IMR-90 (cell line): Measurements from ENCODE around the gene FTCDNL1. TPM values are rescaled to one million over a fixed set of nuclear protein-coding genes. Genes with fewer than 3 reads are reported as not detected.

ENCODE experiments used
- ATAC-seq: fragments of 200-7000 bp; cut with Tn5 transposase; 2 replicates; pipeline ENCODE4 v1.9.1; 2020; ENCODE audit warnings: low read depth, mild to moderate bottlenecking, moderate library complexity
- BruUV-seq: library from RNA; stranded (reverse); fragments of 400-500 nt; replicated peaks from 2 replicates; lab custom pipeline; 2021; lab: Mats Ljungman, UMichigan
- CTCF ChIA-PET: fragments of 300-600 bp; formaldehyde crosslinking; extraction: SDS; loops from one replicate; lab custom pipeline; 2021; ENCODE audit warnings: antibody characterized with exemption; lab: Yijun Ruan, JAX
- POLR2A ChIA-PET: fragments of 300-600 bp; sonication (Branson Sonifier 250); formaldehyde crosslinking; loops from one replicate; lab custom pipeline; 2022; ENCODE audit warnings: antibody characterized with exemption; ENCODE audit not compliant: unreplicated experiment; lab: Charles Lee
- DNase-seq: peaks from one replicate; pipeline ENCODE4 v3.0.0; 2013
- H2AFZ ChIP-seq: replicated peaks from 2 replicates; pipeline ENCODE3; 2013; ENCODE audit warnings: low read length, mild to moderate bottlenecking; ENCODE audit not compliant: poor library complexity
- H2AK5ac ChIP-seq: 2 replicates; pipeline ENCODE4 v1.6.1; 2013; ENCODE audit warnings: low read depth, low read length, inconsistent platforms
- H2AK9ac ChIP-seq: replicated peaks from 2 replicates; pipeline ENCODE3; 2013; ENCODE audit warnings: mild to moderate bottlenecking, low read depth, low read length, moderate library complexity; ENCODE audit not compliant: poor library complexity
- H2BK120ac ChIP-seq: 2 replicates; pipeline ENCODE4 v1.6.1; 2013; ENCODE audit warnings: low read depth, low read length, inconsistent platforms
- H2BK15ac ChIP-seq: 3 replicates; pipeline ENCODE4 v1.6.1; 2013; ENCODE audit warnings: low read depth, low read length, inconsistent platforms
- H2BK20ac ChIP-seq: 2 replicates; pipeline ENCODE4 v1.6.1; 2013; ENCODE audit warnings: low read depth, mild to moderate bottlenecking, inconsistent platforms, low read length, moderate library complexity
- H2BK5ac ChIP-seq: 2 replicates; pipeline ENCODE4 v1.6.1; 2013; ENCODE audit warnings: mild to moderate bottlenecking, low read depth, low read length, inconsistent platforms; ENCODE audit not compliant: poor library complexity, severe bottlenecking
- H3K14ac ChIP-seq: replicated peaks from 2 replicates; pipeline ENCODE4 v1.6.1; 2013; ENCODE audit warnings: low read depth, low read length, inconsistent platforms
- H3K18ac ChIP-seq: 2 replicates; pipeline ENCODE4 v1.6.1; 2013; ENCODE audit warnings: low read depth, low read length, control low read depth
- H3K23ac ChIP-seq: 2 replicates; pipeline ENCODE4 v1.6.1; 2013; ENCODE audit warnings: low read depth, low read length, inconsistent platforms
- H3K27ac ChIP-seq: 2 replicates; pipeline ENCODE4 v1.5.1; 2013; ENCODE audit warnings: mild to moderate bottlenecking, control low read depth, low read length; ENCODE audit not compliant: insufficient read depth
- H3K27me3 ChIP-seq: 2 replicates; pipeline ENCODE4 v1.6.1; 2013; ENCODE audit warnings: low read length; ENCODE audit not compliant: control insufficient read depth, insufficient read depth
- H3K36me3 ChIP-seq: 2 replicates; pipeline ENCODE4 v1.6.1; 2013; ENCODE audit warnings: low read length, mixed read lengths; ENCODE audit not compliant: control insufficient read depth, insufficient read depth
- H3K4ac ChIP-seq: 2 replicates; pipeline ENCODE4 v1.6.1; 2013; ENCODE audit warnings: low read depth, low read length, inconsistent platforms
- H3K4me1 ChIP-seq: 2 replicates; pipeline ENCODE4 v1.6.1; 2013; ENCODE audit warnings: low read length, mixed read lengths; ENCODE audit not compliant: control insufficient read depth, insufficient read depth
- H3K4me2 ChIP-seq: 2 replicates; pipeline ENCODE4 v1.6.1; 2013; ENCODE audit warnings: low read depth, mild to moderate bottlenecking, control low read depth, low read length, moderate library complexity
- H3K4me3 ChIP-seq: 2 replicates; pipeline ENCODE4 v1.5.1; 2013; ENCODE audit warnings: low read depth, mild to moderate bottlenecking, control low read depth, low read length, moderate library complexity; ENCODE audit not compliant: insufficient read depth
- H3K56ac ChIP-seq: 2 replicates; pipeline ENCODE4 v1.6.1; 2013; ENCODE audit warnings: low read length, inconsistent platforms; ENCODE audit not compliant: insufficient read depth; ENCODE audit errors: extremely low read depth
- H3K79me1 ChIP-seq, 2 experiments: 2 replicates each; pipeline ENCODE4 v1.6.1; 2013; ENCODE audit warnings: low read length in 2 of 2, inconsistent platforms in 1 of 2, low read depth in 1 of 2
- H3K9ac ChIP-seq: 2 replicates; pipeline ENCODE4 v1.6.1; 2013; ENCODE audit warnings: low read depth, low read length, control low read depth
- H3K9me1 ChIP-seq: 2 replicates; pipeline ENCODE4 v1.6.1; 2013; ENCODE audit warnings: low read length, inconsistent platforms; ENCODE audit not compliant: insufficient read depth
- H3K9me3 ChIP-seq: 2 replicates; pipeline ENCODE4 v1.6.1; 2013; ENCODE audit warnings: low read length; ENCODE audit not compliant: control insufficient read depth, insufficient read depth
- H4K20me1 ChIP-seq: 2 replicates; pipeline ENCODE4 v1.6.1; 2013; ENCODE audit warnings: low read length, inconsistent platforms; ENCODE audit not compliant: insufficient read depth
- H4K5ac ChIP-seq: 2 replicates; pipeline ENCODE4 v1.6.1; 2013; ENCODE audit warnings: mild to moderate bottlenecking, low read depth, low read length, control low read depth
- H4K8ac ChIP-seq, 2 experiments: 2 replicates each; pipeline ENCODE4 v1.6.1; 2013; ENCODE audit warnings: low read depth in 2 of 2, low read length in 2 of 2, control low read depth in 1 of 2, inconsistent platforms in 1 of 2
- H4K91ac ChIP-seq: 2 replicates; pipeline ENCODE4 v1.6.1; 2013; ENCODE audit warnings: low read depth, low read length, inconsistent platforms; ENCODE audit not compliant: insufficient read depth
- BHLHE40 ChIP-seq: fragments of 150-350 bp; IDR thresholded peaks from 2 replicates; pipeline ENCODE4 v1.6.1; 2016; ENCODE audit warnings: mild to moderate bottlenecking, low read depth, low read length
- CEBPB ChIP-seq: IDR thresholded peaks from 2 replicates; pipeline ENCODE4 v1.6.1; 2012; ENCODE audit warnings: low read depth, low read length, improper control_type of control experiment
- CHD1 ChIP-seq: IDR thresholded peaks from 2 replicates; pipeline ENCODE4 v1.6.1; 2012; ENCODE audit warnings: low read depth, low read length, improper control_type of control experiment
- CTCF ChIP-seq: conservative IDR thresholded peaks from 2 replicates; pipeline ENCODE4 v1.5.1; 2012; ENCODE audit warnings: mild to moderate bottlenecking, low read depth, low read length, improper control_type of control experiment
- ELK1 ChIP-seq: fragments of 150-350 bp; IDR thresholded peaks from 2 replicates; pipeline ENCODE4 v1.6.1; 2016; ENCODE audit warnings: low read depth, mild to moderate bottlenecking, low read length, moderate library complexity, borderline replicate concordance
- MAZ ChIP-seq: IDR thresholded peaks from 2 replicates; pipeline ENCODE4 v1.6.1; 2012; ENCODE audit warnings: low read depth, mild to moderate bottlenecking, low read length, improper control_type of control experiment, moderate library complexity, borderline replicate concordance
- NFE2L2 ChIP-seq: fragments of 150-350 bp; IDR thresholded peaks from 2 replicates; pipeline ENCODE4 v1.6.1; 2016; ENCODE audit warnings: low read depth, mild to moderate bottlenecking, low read length
- RAD21 ChIP-seq: IDR thresholded peaks from 2 replicates; pipeline ENCODE4 v1.6.1; 2012; ENCODE audit warnings: low read length, improper control_type of control experiment
- RCOR1 ChIP-seq: IDR thresholded peaks from 2 replicates; pipeline ENCODE4 v1.6.1; 2012; ENCODE audit warnings: mild to moderate bottlenecking, low read length, improper control_type of control experiment; ENCODE audit not compliant: insufficient replicate concordance
- SMC3 ChIP-seq: fragments of 150-350 bp; IDR thresholded peaks from 2 replicates; pipeline ENCODE4 v1.6.1; 2016; ENCODE audit warnings: low read depth, mild to moderate bottlenecking, antibody characterized with exemption, low read length, moderate library complexity
- USF2 ChIP-seq: fragments of 150-350 bp; IDR thresholded peaks from 2 replicates; pipeline ENCODE4 v1.6.1; 2017; ENCODE audit warnings: mild to moderate bottlenecking, antibody characterized with exemption, low read length, low read depth
- WGBS, 2 experiments: methylation state at CpG; one replicate each; pipeline versions ENCODE4 v1.1.5 to v1.1.7; 2013; ENCODE audit warnings: missing lambda C conversion rate in 2 of 2; ENCODE audit not compliant: insufficient read length in 1 of 2; ENCODE audit errors: extremely low coverage in 2 of 2; 5-methylcytosine and 5-hydroxymethylcytosine counted together
- dilution Hi-C: fragments of 300-500 bp; cut with HindIII; formaldehyde crosslinking; loops from one replicate; pipeline ENCODE4 v1.14.3; 2018; ENCODE audit warnings: low sequenced_read_pairs; ENCODE audit not compliant: unreplicated experiment
- in situ Hi-C: fragments of 300-500 bp; cut with MboI; formaldehyde crosslinking; loops from 3 replicates; pipeline ENCODE4 v1.14.3; 2019; ENCODE audit warnings: low sequenced_read_pairs, inconsistent platforms, mixed read lengths
- intact Hi-C: fragments of 100-400 bp; cut with micrococcal nuclease; formaldehyde crosslinking; loops from 2 replicates; pipeline ENCODE4 v1.10.0; 2022
- polyA plus RNA-seq, 3 experiments: library from polyadenylated mRNA; depleted of rRNA; stranded (reverse); fragments of >200 nt; gene quantifications; 2 replicates each; pipeline ENCODE4 v1.2.3, GENCODE V29; 2012; ENCODE audit warnings: low replicate concordance in 1 of 3
- total RNA-seq: library from RNA; depleted of rRNA; stranded (reverse); fragments of >200 nt; gene quantifications from 2 replicates; pipeline ENCODE4 v1.2.3, GENCODE V29; 2012

The FTCDNL1 gene
- total and polyA plus RNA-seq, 2 of the 4 experiments (the other 2 are of a cell fraction) = 0.18 to 0.21 TPM

GRCh38 chr2:199797431-199798403, 53.3 kb downstream of the FTCDNL1 start:
- no peaks in the 10 kb centered on the region for H3K79me1 ChIP-seq
- no peaks in the 10 kb centered on the region for H4K20me1 ChIP-seq
- H2BK20ac ChIP-seq = no peak overlapping the region
- H2AFZ ChIP-seq = no peak overlapping the region
- peaks cover 4% of the 10 kb centered on the region; the same call in 1 of the 2 replicates for H3K4me1 ChIP-seq
- no peak overlapping the region for H3K23ac ChIP-seq
- no TSS peak for BruUV-seq
- no peak overlapping the region for H3K4me2 ChIP-seq
- H3K14ac ChIP-seq = no peak overlapping the region
- H3K18ac ChIP-seq = no peak overlapping the region
- TF ChIP-seq SMC3 (no peak), NFE2L2 (no peak), CEBPB (no peak), RCOR1 (no peak), USF2 (no peak), ELK1 (no peak), CTCF (no peak), BHLHE40 (no peak), RAD21 (no peak), MAZ (no peak), CHD1 (no peak)
- no peak overlapping the region for H4K8ac ChIP-seq
- no peak overlapping the region for H2AK5ac ChIP-seq
- H2BK15ac ChIP-seq = no peak overlapping the region
- ChIA-PET POLR2A (no interaction called here), CTCF (interaction anchor here (0.6 kb wide), 4 partner anchors 188 to 1556 kb away, joined by 3 to 4 read pairs (median 3); no protein-coding TSS in a partner anchor)
- H3K9me1 ChIP-seq = 0 out of 2 replicates have a peak, but pooled peaks cover 3% of the 10 kb centered on the region
- H3K36me3 ChIP-seq = no peaks in the 10 kb centered on the region
- WGBS, 2 experiments = no CpG with 5 or more reads among the region's 4 CpGs
- no peak for DNase-seq
- no peak overlapping the region for H2BK120ac ChIP-seq
- H3K9me3 ChIP-seq = no peaks in the 10 kb centered on the region
- H2BK5ac ChIP-seq = no peak overlapping the region
- H3K56ac ChIP-seq = no peak overlapping the region
- H2AK9ac ChIP-seq = no peak overlapping the region
- no peaks in the 10 kb centered on the region; the same call in 1 of the 2 replicates for H3K27me3 ChIP-seq
- intact Hi-C loops = no loop called here
- in situ Hi-C loops = no loop called here
- H4K5ac ChIP-seq = no peak overlapping the region
- H3K4ac ChIP-seq = no peak overlapping the region
- no peak overlapping the region for H3K9ac ChIP-seq
- no peak overlapping the region for H3K4me3 ChIP-seq
- H4K91ac ChIP-seq = no peak overlapping the region
- peak; percentile 27; the same call in 1 of the 2 replicates for ATAC-seq
- no peak overlapping the region for H3K27ac ChIP-seq
- dilution Hi-C loops = no loop called here
